ENCODE measurements around the gene TEX261.

TEX261 gene

DNA sequence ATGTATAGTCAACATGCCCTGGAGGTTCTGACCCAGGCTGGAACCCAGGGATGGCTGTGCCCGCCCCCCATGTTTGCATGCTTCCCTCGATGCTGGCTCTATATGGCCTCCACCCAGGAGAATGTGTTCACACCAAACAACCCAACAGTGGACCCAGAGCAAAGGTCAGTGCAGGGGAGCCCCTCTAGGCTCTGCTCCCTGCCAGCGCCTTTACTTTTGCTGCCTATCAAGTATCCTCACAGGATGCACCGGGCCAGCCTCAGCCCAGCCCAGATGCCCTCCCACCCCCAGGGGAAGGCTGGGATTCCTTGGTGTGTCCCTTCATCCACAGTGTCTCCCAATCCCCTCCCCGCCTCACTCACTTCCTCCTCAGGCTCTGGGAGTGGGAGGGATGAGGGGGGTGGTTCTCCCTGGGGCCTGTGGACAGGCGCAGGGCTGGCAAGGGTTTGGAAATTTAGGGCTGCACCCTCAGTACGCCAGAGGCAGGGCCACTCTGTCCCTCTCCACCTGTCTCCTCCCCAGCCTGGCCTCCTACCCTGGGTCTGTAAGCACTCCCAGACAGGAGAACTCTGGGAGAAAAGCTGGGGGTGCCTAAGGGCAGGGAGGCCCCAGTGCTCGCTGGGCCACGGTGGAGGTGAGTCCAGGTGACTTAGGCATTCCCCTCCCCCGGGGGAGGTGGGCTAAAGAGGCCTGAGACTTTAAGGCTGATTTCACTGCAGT, 56.6 kb downstream of the TEX261 start:
- Histone ChIP-seq H3K9ac (ENCODE audit: low read depth in 1 of 2, low read length in 2 of 2) (no peak overlapping the region), H3K9me3 (ENCODE audit: control insufficient read depth in 1 of 2, low read length in 2 of 2) (no peaks in the 10 kb centered on the region), H3K36me3 (ENCODE audit: control insufficient read depth in 1 of 2, insufficient read depth in 2 of 2, low read length in 2 of 2) (no peaks in the 10 kb centered on the region), H3K4me3 (ENCODE audit: low read depth in 1 of 2, low read length in 2 of 2) (no peak overlapping the region), H3K4me1 (ENCODE audit: control insufficient read depth in 1 of 2, insufficient read depth in 2 of 2, low read length in 2 of 2) (no peaks in the 10 kb centered on the region), H3K27ac (ENCODE audit: low read depth, low read length) (no peak overlapping the region), H3K27me3 (ENCODE audit: control insufficient read depth in 1 of 2, insufficient read depth in 2 of 2, low read length in 2 of 2) (peaks cover 0 to 4% of the 10 kb centered on the region in 2 donors)

DNA sequence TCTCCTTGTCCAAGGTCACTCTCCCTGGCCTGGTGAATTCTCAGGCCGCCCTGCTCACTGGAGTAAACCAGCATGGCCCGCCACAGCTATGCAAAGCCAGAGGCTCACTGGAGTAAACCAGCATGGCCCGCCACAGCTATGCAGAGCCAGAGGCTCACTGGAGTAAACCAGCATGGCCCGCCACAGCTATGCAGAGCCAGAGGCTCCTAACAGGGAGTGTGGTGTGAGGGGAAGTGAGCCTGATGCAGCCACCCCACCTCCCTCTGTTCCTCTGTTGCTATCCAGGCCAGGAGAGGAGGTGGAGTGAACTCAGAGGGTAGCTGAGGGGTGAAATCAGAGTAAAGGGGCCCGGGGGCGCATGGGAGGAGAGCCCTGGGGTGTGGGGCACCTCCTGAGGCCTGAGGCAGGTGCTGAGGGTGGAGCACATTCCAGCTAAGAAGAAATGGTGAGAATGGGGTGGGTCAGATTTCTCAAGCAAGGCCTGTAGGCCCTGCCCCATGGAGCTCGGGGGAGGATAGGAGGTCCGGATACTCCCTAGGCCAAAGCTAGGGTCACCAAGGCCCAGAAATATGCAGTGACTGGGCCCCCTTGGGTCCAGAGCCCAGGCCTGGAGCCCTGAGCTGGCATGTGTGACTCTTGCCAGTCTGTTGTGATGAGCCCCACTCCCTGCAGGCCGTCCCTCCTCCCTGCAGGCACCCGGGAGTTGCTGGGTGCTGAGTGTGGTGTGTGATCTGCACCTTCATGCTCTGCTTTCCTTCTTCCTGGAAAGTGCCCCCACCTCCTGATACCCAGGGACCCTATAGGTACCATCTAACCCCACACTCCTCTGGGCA, 57.5 kb downstream of the TEX261 start:
- H3K9ac ChIP-seq (ENCODE audit: low read depth in 1 of 2, low read length in 2 of 2), result no peak overlapping the region
- H3K4me1 ChIP-seq (ENCODE audit: control insufficient read depth in 1 of 2, insufficient read depth in 2 of 2, low read length in 2 of 2), result no peaks in the 10 kb centered on the region
- H3K9me3 ChIP-seq (ENCODE audit: control insufficient read depth in 1 of 2, low read length in 2 of 2), result no peaks in the 10 kb centered on the region
- H3K27me3 ChIP-seq (ENCODE audit: control insufficient read depth in 1 of 2, insufficient read depth in 2 of 2, low read length in 2 of 2), result peaks cover 0 to 4% of the 10 kb centered on the region in 2 donors
- H3K4me3 ChIP-seq (ENCODE audit: low read depth in 1 of 2, low read length in 2 of 2), result no peak overlapping the region
- no peaks in the 10 kb centered on the region for H3K36me3 ChIP-seq (ENCODE audit: control insufficient read depth in 1 of 2, insufficient read depth in 2 of 2, low read length in 2 of 2)
- H3K27ac ChIP-seq (ENCODE audit: low read depth, low read length), result no peak overlapping the region

DNA sequence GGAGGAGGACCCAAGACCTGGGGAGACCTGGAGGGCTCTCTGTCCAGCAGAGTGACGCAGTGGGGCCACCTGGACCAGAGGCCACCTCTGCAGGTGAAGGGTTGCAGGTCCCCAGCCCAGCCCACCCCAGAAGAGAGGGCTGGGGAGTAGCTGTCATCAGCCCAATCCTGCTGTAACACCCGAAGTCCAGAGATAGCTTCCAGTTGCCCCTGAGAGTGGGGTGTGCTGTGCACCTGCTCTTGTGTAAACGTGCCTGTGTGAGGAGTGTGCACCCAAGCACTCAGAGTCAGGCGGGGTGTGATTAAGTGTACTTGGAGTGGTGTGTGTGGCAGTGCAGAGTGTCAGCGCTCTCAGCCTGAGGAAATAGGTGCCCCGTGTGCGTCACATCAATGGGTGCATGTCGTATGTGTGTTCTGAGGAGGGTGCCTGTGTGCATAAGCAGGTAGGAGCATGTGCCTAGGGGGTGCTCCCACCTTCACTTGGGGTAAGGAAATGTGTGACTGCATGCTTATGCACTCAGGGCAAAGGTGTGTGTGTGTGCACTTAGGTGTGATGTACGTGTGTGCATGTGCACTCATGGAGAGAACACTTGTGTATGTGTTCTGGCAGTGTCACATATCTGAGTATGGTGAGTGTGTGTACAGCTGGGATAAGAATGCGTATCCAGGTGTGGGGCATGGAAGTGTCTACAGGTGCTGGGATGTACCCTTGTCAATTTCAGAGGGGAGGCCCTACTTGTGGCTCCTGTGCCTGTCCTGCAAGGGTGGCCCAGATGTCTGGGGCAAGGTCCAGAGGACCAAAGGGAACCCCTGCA, 58.3 kb downstream of the TEX261 start:
- no peak overlapping the region for H3K4me3 ChIP-seq (ENCODE audit: low read depth in 1 of 2, low read length in 2 of 2)
- peaks cover 0 to 3% of the 10 kb centered on the region in 2 donors for H3K27me3 ChIP-seq (ENCODE audit: control insufficient read depth in 1 of 2, insufficient read depth in 2 of 2, low read length in 2 of 2)
- no peaks in the 10 kb centered on the region for H3K36me3 ChIP-seq (ENCODE audit: control insufficient read depth in 1 of 2, insufficient read depth in 2 of 2, low read length in 2 of 2)
- no peak overlapping the region for H3K9ac ChIP-seq (ENCODE audit: low read depth in 1 of 2, low read length in 2 of 2)
- no peaks in the 10 kb centered on the region for H3K4me1 ChIP-seq (ENCODE audit: control insufficient read depth in 1 of 2, insufficient read depth in 2 of 2, low read length in 2 of 2)
- no peaks in the 10 kb centered on the region for H3K9me3 ChIP-seq (ENCODE audit: control insufficient read depth in 1 of 2, low read length in 2 of 2)
- H3K27ac ChIP-seq (ENCODE audit: low read depth, low read length), result no peak overlapping the region

Data from duodenal mucosa (tissue), 2 donors.